Effector memory CD4-positive, alpha-beta T cell (primary cell): ENCODE results near the gene ADRA1B.
A peak's percentile ranks its signal among the peaks of the same experiment; 100 is the strongest.

Source experiments
- DNase-seq, 3 donors: peaks; one replicate each; pipeline ENCODE4 v3.0.0-alpha.2; 2020
- H3K27ac ChIP-seq: 2 replicates; pipeline ENCODE4 v1.7.0; 2013; ENCODE audit warnings: mild to moderate bottlenecking, low read length, moderate library complexity; ENCODE audit not compliant: insufficient read depth, poor library complexity, severe bottlenecking
- H3K27me3 ChIP-seq: replicated peaks from 2 replicates; pipeline ENCODE4 v1.7.0; 2013; ENCODE audit warnings: mild to moderate bottlenecking, low read length; ENCODE audit not compliant: insufficient read depth, control insufficient read depth, poor library complexity, severe bottlenecking
- H3K36me3 ChIP-seq: 2 replicates; pipeline ENCODE4 v1.7.0; 2013; ENCODE audit warnings: mild to moderate bottlenecking, low read length, moderate library complexity; ENCODE audit not compliant: control insufficient read depth, insufficient read depth
- H3K4me1 ChIP-seq: 2 replicates; pipeline ENCODE4 v1.7.0; 2013; ENCODE audit warnings: low read length, mild to moderate bottlenecking; ENCODE audit not compliant: control insufficient read depth, insufficient read depth, poor library complexity, severe bottlenecking
- H3K4me3 ChIP-seq: 2 replicates; pipeline ENCODE4 v1.7.0; 2013; ENCODE audit warnings: low read length, low read depth, mild to moderate bottlenecking; ENCODE audit not compliant: insufficient read depth, poor library complexity, severe bottlenecking
- H3K9me3 ChIP-seq: 2 replicates; pipeline ENCODE4 v1.7.0; 2013; ENCODE audit warnings: mild to moderate bottlenecking, low read length, moderate library complexity; ENCODE audit not compliant: control insufficient read depth

ADRA1B gene

GRCh38 chr5:160020964-160021363 is 104.7 kb downstream of the ADRA1B start:
- Histone ChIP-seq H3K27me3 (no peaks in the 10 kb centered on the region), H3K4me1 (peaks cover 4% of the 10 kb centered on the region), H3K4me3 (no peak overlapping the region), H3K9me3 (no peaks in the 10 kb centered on the region), H3K36me3 (peaks cover 5% of the 10 kb centered on the region), H3K27ac (no peak overlapping the region)
- DNase-seq = no peak

GRCh38 chr5:160021831-160022446 is 105.7 kb downstream of the ADRA1B start:
- DNase-seq = peak; percentile 15 to 46 (median 17)
- H3K27ac ChIP-seq = no peak overlapping the region
- H3K36me3 ChIP-seq = peaks cover 1% of the 10 kb centered on the region
- H3K4me3 ChIP-seq = no peak overlapping the region
- H3K9me3 ChIP-seq = no peaks in the 10 kb centered on the region
- H3K27me3 ChIP-seq = no peaks in the 10 kb centered on the region
- H3K4me1 ChIP-seq = peaks cover 4% of the 10 kb centered on the region
